Measurements from ENCODE around the gene CCDC88B. TPM values are rescaled to one million over a fixed set of nuclear protein-coding genes. Genes with fewer than 3 reads are reported as not detected.

CCDC88B gene
- total RNA-seq, 4 donors from 2014 or later, result 7.4 to 14.9 (median 13.7) TPM

DNA sequence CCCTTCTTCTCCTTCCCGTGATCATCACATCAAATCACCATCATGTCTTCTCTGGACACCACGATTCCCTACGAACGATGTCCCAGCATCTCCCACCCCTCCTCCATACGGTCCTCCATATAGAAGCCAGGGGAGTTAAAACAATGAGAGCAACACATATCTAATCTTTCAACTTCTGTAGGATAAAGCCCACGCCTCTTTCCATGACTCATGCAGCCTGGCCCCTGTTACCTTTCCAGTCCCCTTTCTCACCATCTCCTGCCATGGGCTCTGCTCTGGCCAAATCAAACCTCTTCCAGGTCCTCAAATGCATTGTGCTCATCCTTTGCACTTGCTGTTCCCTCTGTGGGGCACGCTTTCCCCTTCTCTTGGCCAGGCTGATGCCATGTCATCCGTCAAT is 42.6 kb downstream of the CCDC88B start:
- WGBS, 2 donors, result 69 to 76% methylated on average over 8 of the region's 8 CpGs
- no peak for DNase-seq
- Histone ChIP-seq H3K36me3 (no peaks in the 10 kb centered on the region), H3K4me1 (peaks cover 0 to 16% (median 0%) of the 10 kb centered on the region in 3 donors), H3K4me3 (no peak overlapping the region), H3K9me3 (no peaks in the 10 kb centered on the region), H3K27me3 (peaks cover 0 to 29% (median 0%) of the 10 kb centered on the region in 4 donors), H3K27ac (no peak overlapping the region)
- TF ChIP-seq POLR2A (IDR thresholded peaks at IDR 0.05), result no peak
- TF ChIP-seq, protein P1, sequence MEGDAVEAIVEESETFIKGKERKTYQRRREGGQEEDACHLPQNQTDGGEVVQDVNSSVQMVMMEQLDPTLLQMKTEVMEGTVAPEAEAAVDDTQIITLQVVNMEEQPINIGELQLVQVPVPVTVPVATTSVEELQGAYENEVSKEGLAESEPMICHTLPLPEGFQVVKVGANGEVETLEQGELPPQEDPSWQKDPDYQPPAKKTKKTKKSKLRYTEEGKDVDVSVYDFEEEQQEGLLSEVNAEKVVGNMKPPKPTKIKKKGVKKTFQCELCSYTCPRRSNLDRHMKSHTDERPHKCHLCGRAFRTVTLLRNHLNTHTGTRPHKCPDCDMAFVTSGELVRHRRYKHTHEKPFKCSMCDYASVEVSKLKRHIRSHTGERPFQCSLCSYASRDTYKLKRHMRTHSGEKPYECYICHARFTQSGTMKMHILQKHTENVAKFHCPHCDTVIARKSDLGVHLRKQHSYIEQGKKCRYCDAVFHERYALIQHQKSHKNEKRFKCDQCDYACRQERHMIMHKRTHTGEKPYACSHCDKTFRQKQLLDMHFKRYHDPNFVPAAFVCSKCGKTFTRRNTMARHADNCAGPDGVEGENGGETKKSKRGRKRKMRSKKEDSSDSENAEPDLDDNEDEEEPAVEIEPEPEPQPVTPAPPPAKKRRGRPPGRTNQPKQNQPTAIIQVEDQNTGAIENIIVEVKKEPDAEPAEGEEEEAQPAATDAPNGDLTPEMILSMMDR (IDR thresholded peaks at IDR 0.05), result no peak
- intact Hi-C loops (cut with DNase I), result loop anchor here (10.0 kb wide), 1 partner anchor 272 kb away; no protein-coding TSS in a partner anchor

DNA sequence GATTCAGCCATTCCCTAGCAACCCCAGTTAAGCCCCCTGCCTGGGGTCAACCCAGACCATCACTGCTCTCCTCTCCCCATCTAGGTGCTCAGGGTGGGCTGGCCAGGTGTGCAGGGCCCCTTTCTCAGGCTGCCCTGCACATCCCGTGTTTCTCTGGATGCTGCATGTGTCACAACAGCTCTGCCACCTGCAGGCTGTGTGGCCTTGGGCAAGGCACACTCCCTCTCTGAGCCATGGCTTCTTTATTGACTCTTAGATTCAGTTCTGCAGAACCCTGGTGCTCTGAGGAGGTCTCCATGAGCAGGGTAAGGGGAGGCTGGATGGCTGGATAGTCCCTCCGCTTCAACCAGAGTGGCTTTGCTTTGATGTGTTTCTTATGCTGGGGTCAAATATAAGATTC is 43.6 kb downstream of the CCDC88B start:
- intact Hi-C loops (cut with DNase I), result loop anchor here (10.0 kb wide), 1 partner anchor 271 kb away; no protein-coding TSS in a partner anchor
- DNase-seq, result no peak
- Histone ChIP-seq H3K27me3 (peaks cover 0 to 29% (median 0%) of the 10 kb centered on the region in 4 donors), H3K27ac (no peak overlapping the region), H3K4me1 (peaks cover 0 to 10% (median 0%) of the 10 kb centered on the region in 3 donors), H3K9me3 (no peaks in the 10 kb centered on the region), H3K4me3 (no peak overlapping the region), H3K36me3 (no peaks in the 10 kb centered on the region)
- 100% methylated on average over 1 of the region's 2 CpGs; no CpG with 5 or more reads in 1 of the 2 donors for WGBS, 2 donors
- TF ChIP-seq POLR2A (IDR thresholded peaks at IDR 0.05), result no peak
- TF ChIP-seq, protein P1 (IDR thresholded peaks at IDR 0.05), result no peak

DNA sequence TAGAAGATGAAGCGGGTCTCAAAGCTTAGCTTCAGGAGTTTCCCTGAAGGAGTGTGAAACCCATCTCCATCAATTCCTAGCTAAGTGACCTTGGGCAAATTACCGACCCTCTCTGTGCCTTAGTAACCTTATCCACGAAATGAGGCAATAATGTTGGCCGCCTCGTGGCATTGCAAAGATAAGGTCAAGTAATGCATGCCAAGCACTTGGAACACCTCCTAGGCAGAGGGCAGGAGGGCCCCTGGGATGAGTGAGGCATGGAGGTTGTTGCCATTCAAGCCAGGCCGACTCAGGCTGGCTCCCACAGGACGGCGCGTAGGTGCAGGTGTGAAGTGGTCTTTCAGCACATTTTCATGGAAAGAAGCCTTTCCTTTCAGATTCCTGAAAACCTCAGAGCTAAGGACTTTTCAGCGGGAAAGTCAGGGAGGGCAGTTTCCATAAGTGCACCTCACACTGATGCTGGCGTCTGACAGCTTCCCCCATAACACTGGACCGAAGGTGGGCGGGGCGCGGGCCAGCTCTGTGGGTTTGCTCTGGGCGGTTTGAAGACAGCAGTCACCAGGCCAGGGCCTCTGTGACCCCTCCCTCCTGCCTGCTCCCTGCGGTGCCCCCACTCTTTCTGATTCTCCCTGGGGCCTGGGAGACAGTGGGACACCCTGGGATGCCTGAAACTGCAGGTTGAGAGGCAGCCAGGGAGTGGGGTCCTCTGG is 44.2 kb downstream of the CCDC88B start:
- WGBS, 2 donors, result 54 to 72% methylated on average over 7 to 10 of the region's 17 CpGs
- H3K4me1 ChIP-seq, result peaks cover 0 to 4% (median 0%) of the 10 kb centered on the region in 3 donors
- no peaks in the 10 kb centered on the region for H3K9me3 ChIP-seq
- peaks cover 0 to 30% (median 0%) of the 10 kb centered on the region in 4 donors for H3K27me3 ChIP-seq
- H3K27ac ChIP-seq, result no peak overlapping the region
- no peaks in the 10 kb centered on the region for H3K36me3 ChIP-seq
- H3K4me3 ChIP-seq, result no peak overlapping the region
- intact Hi-C loops (cut with DNase I), result loop anchor here (10.0 kb wide), 1 partner anchor 271 kb away; no protein-coding TSS in a partner anchor
- TF ChIP-seq, protein P1 (IDR thresholded peaks at IDR 0.05), result no peak
- TF ChIP-seq POLR2A (IDR thresholded peaks at IDR 0.05), result no peak
- DNase-seq, result no peak

DNA sequence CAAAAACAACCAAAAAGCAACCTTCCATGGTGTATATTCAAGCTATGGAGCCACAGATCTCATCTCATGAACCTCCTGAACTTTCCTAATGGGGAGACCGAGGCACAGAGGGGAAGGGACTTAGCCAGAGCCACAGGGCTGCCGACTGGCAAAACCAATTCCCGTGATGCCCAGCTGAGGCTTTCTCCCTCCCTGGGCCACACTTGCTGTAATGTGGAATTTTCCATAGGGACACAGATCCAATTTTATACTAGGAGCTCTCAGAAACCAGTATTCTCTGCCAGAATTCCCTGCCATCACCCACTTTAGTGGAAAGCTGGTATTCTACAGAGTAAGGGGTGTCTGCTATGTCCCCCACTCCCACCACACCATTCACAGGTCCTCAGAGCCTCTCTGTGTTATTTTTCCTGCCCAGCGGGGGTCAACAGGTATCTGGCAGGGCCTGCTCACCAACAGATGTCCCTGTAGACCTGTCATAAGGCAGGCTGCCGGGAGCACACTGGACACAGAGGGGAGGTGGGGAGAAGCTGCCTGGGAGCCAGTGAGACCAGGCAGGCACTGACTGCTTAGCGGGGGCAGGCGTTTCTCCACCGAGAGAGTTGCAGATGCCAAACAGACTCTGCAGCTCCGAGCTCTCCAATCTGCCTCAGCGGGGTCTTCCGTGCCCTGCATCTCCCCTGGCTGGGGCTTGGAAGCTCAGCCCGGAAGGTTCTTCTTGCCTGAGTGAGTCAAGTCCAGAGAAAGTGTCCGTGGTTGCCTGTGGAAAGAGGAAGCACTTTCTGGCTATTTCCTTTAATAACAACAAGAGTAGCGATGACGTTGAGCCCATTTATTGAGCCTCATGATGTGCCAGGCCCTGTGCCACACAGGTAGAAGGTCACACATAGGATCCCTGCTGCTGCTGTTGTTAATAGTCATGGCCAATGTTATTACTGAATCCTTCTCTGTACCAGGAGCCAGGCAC is 45.3 kb downstream of the CCDC88B start:
- 76 to 77% methylated on average over 6 to 11 of the region's 15 CpGs for WGBS, 2 donors
- Histone ChIP-seq H3K9me3 (no peaks in the 10 kb centered on the region), H3K36me3 (no peaks in the 10 kb centered on the region), H3K4me1 (no peaks in the 10 kb centered on the region), H3K27me3 (peaks cover 0 to 37% (median 0%) of the 10 kb centered on the region in 4 donors), H3K27ac (no peak overlapping the region), H3K4me3 (no peak overlapping the region)
- intact Hi-C loops (cut with DNase I), result loop anchor here (10.0 kb wide), 1 partner anchor 270 kb away; no protein-coding TSS in a partner anchor
- TF ChIP-seq, protein P1 (IDR thresholded peaks at IDR 0.05), result no peak
- TF ChIP-seq POLR2A (IDR thresholded peaks at IDR 0.05), result no peak
- DNase-seq, result no peak

Measured in esophagus squamous epithelium (tissue), 5 donors.